ENCODE data around the gene PEX16.

PEX16 gene

DNA sequence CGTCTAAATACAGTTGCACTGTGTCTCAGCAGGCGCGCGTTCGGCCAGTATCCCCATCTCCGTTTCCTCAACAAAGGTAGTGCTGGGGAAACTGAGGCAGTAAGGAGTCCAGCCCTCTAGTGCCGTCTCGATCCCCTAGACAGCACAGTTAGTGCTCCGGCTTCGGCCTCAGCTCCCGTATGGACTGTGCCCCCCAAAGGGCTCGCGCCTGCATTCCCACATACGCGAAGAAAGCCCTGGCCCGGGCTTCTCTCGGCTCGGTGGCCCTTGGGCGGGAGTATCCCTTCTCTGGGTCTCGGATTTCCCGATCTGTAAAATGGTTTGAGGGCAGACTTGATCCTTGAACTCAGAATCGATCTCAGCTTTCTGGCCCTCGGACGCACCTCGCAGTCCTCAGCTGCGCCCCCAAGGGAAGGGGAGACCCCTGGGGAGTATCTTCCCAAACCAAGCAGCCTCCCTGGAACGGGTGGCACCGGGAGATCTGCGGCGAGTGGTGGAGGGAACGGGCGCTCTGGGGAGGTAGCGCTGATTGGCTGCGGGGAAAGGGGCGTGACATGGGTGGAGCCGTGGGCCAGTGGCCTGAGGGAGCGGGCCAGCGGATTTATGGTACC is 759 bp upstream of the PEX16 start:
- H3K4me3 ChIP-seq (ENCODE audit: low read depth, low read length) = peak overlapping the region; percentile 100
- TF ChIP-seq, protein P1, sequence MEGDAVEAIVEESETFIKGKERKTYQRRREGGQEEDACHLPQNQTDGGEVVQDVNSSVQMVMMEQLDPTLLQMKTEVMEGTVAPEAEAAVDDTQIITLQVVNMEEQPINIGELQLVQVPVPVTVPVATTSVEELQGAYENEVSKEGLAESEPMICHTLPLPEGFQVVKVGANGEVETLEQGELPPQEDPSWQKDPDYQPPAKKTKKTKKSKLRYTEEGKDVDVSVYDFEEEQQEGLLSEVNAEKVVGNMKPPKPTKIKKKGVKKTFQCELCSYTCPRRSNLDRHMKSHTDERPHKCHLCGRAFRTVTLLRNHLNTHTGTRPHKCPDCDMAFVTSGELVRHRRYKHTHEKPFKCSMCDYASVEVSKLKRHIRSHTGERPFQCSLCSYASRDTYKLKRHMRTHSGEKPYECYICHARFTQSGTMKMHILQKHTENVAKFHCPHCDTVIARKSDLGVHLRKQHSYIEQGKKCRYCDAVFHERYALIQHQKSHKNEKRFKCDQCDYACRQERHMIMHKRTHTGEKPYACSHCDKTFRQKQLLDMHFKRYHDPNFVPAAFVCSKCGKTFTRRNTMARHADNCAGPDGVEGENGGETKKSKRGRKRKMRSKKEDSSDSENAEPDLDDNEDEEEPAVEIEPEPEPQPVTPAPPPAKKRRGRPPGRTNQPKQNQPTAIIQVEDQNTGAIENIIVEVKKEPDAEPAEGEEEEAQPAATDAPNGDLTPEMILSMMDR (IDR thresholded peaks at IDR 0.05; ENCODE audit: insufficient read depth, low read length, missing control alignments) = no peak
- ChIA-PET CTCF (interaction anchor here (0.9 to 1.9 kb wide), 5 partner anchors 46 to 85 kb away, joined by 3 to 6 read pairs (median 3); no protein-coding TSS in a partner anchor), POLR2A (interaction anchor here (0.8 to 1.1 kb wide), 7 partner anchors 12 to 113 kb away, joined by 3 to 5 read pairs (median 3); partner anchors contain the start of gene CRY2)
- no peak for DNase-seq (ENCODE audit: low read depth, low spot score)

DNA sequence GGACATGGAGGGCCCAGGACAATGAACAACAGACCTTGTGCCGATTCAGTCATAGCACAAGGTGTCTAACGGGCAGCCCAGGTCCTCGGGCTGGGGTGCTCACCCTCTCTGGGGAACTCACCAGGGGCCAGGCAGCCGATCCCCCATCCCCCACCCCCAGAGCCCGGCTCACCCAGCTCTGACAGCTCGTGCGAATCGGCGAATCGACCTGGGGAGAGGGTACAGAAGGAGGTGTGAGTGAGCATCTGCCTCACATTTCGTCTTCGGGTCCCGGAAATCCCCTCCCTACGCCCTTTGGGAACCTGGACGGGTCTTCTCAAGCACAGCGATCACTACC is 423 bp downstream of the PEX16 start:
- ChIA-PET CTCF (interaction anchor here (0.9 to 1.3 kb wide), 3 partner anchors 47 to 86 kb away, joined by 3 to 5 read pairs (median 3); no protein-coding TSS in a partner anchor), POLR2A (interaction anchor here (0.9 to 1.1 kb wide), 3 partner anchors 13 to 87 kb away, joined by 3 read pairs; no protein-coding TSS in a partner anchor)
- DNase-seq (ENCODE audit: low read depth, low spot score) = no peak

DNA sequence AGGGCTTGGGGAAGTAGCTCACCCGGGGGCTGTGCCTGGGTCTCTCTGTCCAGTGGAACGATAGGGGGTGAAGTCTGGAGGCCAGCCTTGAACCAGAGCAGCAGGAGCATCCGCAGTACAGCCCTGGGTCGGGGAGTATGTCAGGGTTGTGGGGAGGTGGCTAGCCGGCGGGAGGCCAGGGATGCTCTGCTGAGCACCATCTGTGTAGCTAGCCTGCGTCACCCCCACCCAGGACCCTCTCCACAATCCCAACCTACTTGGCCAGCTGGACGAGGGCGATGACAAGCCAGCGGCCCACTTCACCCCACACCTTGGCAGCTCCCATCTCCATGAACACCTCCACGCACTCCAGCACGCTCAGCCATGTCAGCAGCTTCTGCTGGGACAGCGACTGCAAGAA is 2.2 kb downstream of the PEX16 start:
- no peak overlapping the region for H3K4me3 ChIP-seq (ENCODE audit: low read depth, low read length)
- no peak for DNase-seq (ENCODE audit: low read depth, low spot score)
- ChIA-PET CTCF (interaction anchor here (0.9 to 1.5 kb wide), 2 partner anchors 15 to 72 kb away, joined by 3 to 4 read pairs; no protein-coding TSS in a partner anchor), POLR2A (no interaction called here)
- TF ChIP-seq, protein P1 (IDR thresholded peaks at IDR 0.05; ENCODE audit: insufficient read depth, low read length, missing control alignments) = no peak

More for the DNA sequence above, 423 bp downstream of the PEX16 start:
- peak overlapping the region; percentile 100 for H3K4me3 ChIP-seq (ENCODE audit: low read depth, low read length)
- TF ChIP-seq, protein P1 (IDR thresholded peaks at IDR 0.05; ENCODE audit: insufficient read depth, low read length, missing control alignments) = no peak

DNA sequence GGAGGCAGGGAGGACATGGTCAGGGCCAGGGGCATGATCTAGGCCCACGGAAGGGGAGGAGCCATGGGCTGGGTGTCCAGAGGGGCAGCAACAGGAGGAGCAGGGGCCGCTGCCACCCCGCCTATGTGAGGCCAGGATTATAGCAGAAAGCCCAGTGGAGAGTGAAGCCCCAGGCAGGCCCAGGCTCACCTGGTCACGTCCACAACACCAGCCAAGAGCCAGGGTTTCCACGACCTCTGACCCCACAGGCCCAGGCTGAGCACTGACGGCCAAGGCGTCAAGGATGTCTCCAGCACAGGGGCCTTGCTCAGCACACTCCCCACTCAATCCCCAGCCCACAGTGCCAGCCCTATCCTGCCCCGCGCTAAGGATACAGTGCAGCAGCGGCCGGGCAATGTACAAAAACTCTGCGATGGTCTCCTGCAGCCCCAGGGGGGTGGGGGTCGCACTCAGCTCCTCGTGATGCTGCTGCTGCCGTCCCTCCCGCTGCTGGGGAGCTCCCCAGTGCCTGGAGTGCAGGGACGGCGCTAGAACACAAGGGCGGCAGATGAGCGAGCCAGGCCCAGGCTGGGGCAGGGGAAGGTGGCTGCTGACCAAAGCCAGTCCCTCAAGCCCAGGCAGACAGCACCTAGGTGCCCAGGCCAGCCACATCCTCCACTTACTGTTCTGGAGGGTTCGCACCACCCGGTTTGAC is 3.6 kb downstream of the PEX16 start:
- POLR2A ChIA-PET = no interaction called here
- TF ChIP-seq, protein P1 (IDR thresholded peaks at IDR 0.05; ENCODE audit: insufficient read depth, low read length, missing control alignments) = no peak
- CTCF ChIA-PET = interaction anchor here (0.9 to 1.4 kb wide), 2 partner anchors 41 to 93 kb away, joined by 3 to 5 read pairs; no protein-coding TSS in a partner anchor
- DNase-seq (ENCODE audit: low read depth, low spot score) = no peak
- no peak overlapping the region for H3K4me3 ChIP-seq (ENCODE audit: low read depth, low read length)

DNA sequence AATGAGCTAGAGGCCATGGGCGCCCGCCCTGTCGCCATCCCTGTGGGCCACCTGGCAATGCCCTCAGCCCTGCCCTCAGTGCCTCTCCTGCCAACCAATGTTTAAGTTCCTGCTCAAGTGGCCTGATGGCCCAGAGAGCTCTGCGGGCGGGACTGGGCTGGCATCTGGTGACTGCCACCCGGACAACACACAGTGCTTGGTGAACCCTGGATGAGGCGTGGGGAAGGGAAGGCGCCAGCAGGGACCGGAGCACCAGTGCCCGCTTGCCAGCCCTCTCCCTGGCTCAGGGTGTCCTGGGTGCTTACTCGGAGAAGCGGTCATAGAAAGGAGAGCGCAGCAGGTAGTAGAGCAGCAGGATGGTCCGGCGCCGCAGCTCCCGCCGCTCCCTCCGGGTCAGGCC is 4.2 kb downstream of the PEX16 start:
- CTCF ChIA-PET = interaction anchor here (0.9 to 1.4 kb wide), 2 partner anchors 40 to 93 kb away, joined by 3 to 5 read pairs; no protein-coding TSS in a partner anchor

More for the DNA sequence above, 4.2 kb downstream of the PEX16 start:
- TF ChIP-seq, protein P1 (IDR thresholded peaks at IDR 0.05; ENCODE audit: insufficient read depth, low read length, missing control alignments) = no peak
- no peak for DNase-seq (ENCODE audit: low read depth, low spot score)
- POLR2A ChIA-PET = no interaction called here
- no peak overlapping the region for H3K4me3 ChIP-seq (ENCODE audit: low read depth, low read length)
